ENCODE data around the gene GPANK1. TPM values are rescaled to one million over a fixed set of nuclear protein-coding genes. Genes with fewer than 3 reads are reported as not detected.

The GPANK1 gene
- total and polyA plus RNA-seq, 2 donors from 2014 or later, result 17.7 to 28.6 TPM

- H3K4me1 ChIP-seq (ENCODE audit: control insufficient read depth in 2 of 3, insufficient read depth in 2 of 3, low read depth in 1 of 3, low read length in 3 of 3), result no peaks in the 10 kb centered on the region
- H3K9ac ChIP-seq (ENCODE audit: low read length in 3 of 3), result no peak overlapping the region
- H3K4me3 ChIP-seq (ENCODE audit: low read length in 3 of 3), result no peak overlapping the region
- DNase-seq (no peak), FAIRE-seq (no peak)
- no peak for TF ChIP-seq CTCF (IDR thresholded peaks at IDR 0.05; ENCODE audit: borderline replicate concordance, extremely low read depth, insufficient read depth)
- no peak overlapping the region for H3K27ac ChIP-seq (ENCODE audit: low read depth in 2 of 2, low read length in 2 of 2)
- no peaks in the 10 kb centered on the region for H3K9me3 ChIP-seq (ENCODE audit: control insufficient read depth in 2 of 3, insufficient read depth in 1 of 3, low read length in 3 of 3)
- intact Hi-C loops (cut with DNase I), result no loop called here
- no peaks in the 10 kb centered on the region for H3K27me3 ChIP-seq (ENCODE audit: control insufficient read depth, insufficient read depth, low read length)
- peaks cover 15 to 78% (median 41%) of the 10 kb centered on the region in 3 donors for H3K36me3 ChIP-seq (ENCODE audit: control insufficient read depth in 2 of 3, insufficient read depth in 3 of 3, low read length in 3 of 3)
Observed at GRCh38 chr6:31632279-31632946, 32.4 kb downstream of the GPANK1 start.

- Histone ChIP-seq H3K9me3 (ENCODE audit: control insufficient read depth in 2 of 3, insufficient read depth in 1 of 3, low read length in 3 of 3) (no peaks in the 10 kb centered on the region), H3K4me3 (ENCODE audit: low read length in 3 of 3) (no peak overlapping the region), H3K27me3 (ENCODE audit: control insufficient read depth, insufficient read depth, low read length) (no peaks in the 10 kb centered on the region), H3K36me3 (ENCODE audit: control insufficient read depth in 2 of 3, insufficient read depth in 3 of 3, low read length in 3 of 3) (peaks cover 17 to 79% (median 41%) of the 10 kb centered on the region in 3 donors), H3K27ac (ENCODE audit: low read depth in 2 of 2, low read length in 2 of 2) (no peak overlapping the region), H3K4me1 (ENCODE audit: control insufficient read depth in 2 of 3, insufficient read depth in 2 of 3, low read depth in 1 of 3, low read length in 3 of 3) (no peaks in the 10 kb centered on the region), H3K9ac (ENCODE audit: low read length in 3 of 3) (no peak overlapping the region)
- DNase-seq, result peak in 1 of 5 donors; percentile 80
- intact Hi-C loops (cut with DNase I), result no loop called here
- no peak for TF ChIP-seq CTCF (IDR thresholded peaks at IDR 0.05; ENCODE audit: borderline replicate concordance, extremely low read depth, insufficient read depth)
- FAIRE-seq, result no peak
Observed at GRCh38 chr6:31631681-31632278, 33.0 kb downstream of the GPANK1 start.

GRCh38 chr6:31631209-31631608, 33.6 kb downstream of the GPANK1 start:
- H3K9ac ChIP-seq (ENCODE audit: low read length in 3 of 3), result no peak overlapping the region
- DNase-seq, result no peak
- H3K4me1 ChIP-seq (ENCODE audit: control insufficient read depth in 2 of 3, insufficient read depth in 2 of 3, low read depth in 1 of 3, low read length in 3 of 3), result no peaks in the 10 kb centered on the region
- intact Hi-C loops (cut with DNase I), result no loop called here
- no peaks in the 10 kb centered on the region for H3K9me3 ChIP-seq (ENCODE audit: control insufficient read depth in 2 of 3, insufficient read depth in 1 of 3, low read length in 3 of 3)
- H3K27me3 ChIP-seq (ENCODE audit: control insufficient read depth, insufficient read depth, low read length), result no peaks in the 10 kb centered on the region
- TF ChIP-seq CTCF (IDR thresholded peaks at IDR 0.05; ENCODE audit: borderline replicate concordance, extremely low read depth, insufficient read depth), result no peak
- H3K36me3 ChIP-seq (ENCODE audit: control insufficient read depth in 2 of 3, insufficient read depth in 3 of 3, low read length in 3 of 3), result peaks cover 20 to 79% (median 39%) of the 10 kb centered on the region in 3 donors
- no peak overlapping the region for H3K27ac ChIP-seq (ENCODE audit: low read depth in 2 of 2, low read length in 2 of 2)
- FAIRE-seq, result no peak
- no peak overlapping the region for H3K4me3 ChIP-seq (ENCODE audit: low read length in 3 of 3)
